Measurements from ENCODE around the gene PPP1R3F.
"Not testable (repeated sequence)": the region's sequence is repeated elsewhere in the genome, so short reads cannot be mapped to it uniquely, and the experiment has no call there.

DNA sequence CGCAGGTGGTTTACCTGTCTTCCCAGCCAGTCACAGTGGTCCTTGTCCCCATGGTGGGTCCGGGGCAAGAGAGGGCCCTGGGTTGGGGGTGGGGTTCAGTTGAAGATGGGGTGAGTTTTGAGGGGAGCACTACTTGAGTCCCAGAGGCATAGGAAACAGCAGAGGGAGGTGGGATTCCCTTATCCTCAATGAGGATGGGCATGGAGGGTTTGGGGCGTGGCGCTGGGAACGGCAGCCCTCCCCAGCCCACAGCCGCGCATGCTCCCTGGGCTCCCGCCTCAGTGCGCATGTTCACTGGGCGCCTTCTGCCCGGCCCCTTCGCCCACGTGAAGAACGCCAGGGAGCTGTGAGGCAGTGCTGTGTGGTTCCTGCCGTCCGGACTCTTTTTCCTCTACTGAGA, 61.7 kb downstream of the PPP1R3F start, which contains the start of gene GAGE13:
- TF ChIP-seq, protein P1, sequence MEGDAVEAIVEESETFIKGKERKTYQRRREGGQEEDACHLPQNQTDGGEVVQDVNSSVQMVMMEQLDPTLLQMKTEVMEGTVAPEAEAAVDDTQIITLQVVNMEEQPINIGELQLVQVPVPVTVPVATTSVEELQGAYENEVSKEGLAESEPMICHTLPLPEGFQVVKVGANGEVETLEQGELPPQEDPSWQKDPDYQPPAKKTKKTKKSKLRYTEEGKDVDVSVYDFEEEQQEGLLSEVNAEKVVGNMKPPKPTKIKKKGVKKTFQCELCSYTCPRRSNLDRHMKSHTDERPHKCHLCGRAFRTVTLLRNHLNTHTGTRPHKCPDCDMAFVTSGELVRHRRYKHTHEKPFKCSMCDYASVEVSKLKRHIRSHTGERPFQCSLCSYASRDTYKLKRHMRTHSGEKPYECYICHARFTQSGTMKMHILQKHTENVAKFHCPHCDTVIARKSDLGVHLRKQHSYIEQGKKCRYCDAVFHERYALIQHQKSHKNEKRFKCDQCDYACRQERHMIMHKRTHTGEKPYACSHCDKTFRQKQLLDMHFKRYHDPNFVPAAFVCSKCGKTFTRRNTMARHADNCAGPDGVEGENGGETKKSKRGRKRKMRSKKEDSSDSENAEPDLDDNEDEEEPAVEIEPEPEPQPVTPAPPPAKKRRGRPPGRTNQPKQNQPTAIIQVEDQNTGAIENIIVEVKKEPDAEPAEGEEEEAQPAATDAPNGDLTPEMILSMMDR (IDR thresholded peaks at IDR 0.05; ENCODE audit: insufficient read depth, low read length): not testable (repeated sequence)
- TF ChIP-seq POLR2AphosphoS5 (IDR thresholded peaks at IDR 0.05; ENCODE audit: low read depth): not testable (repeated sequence)
- TF ChIP-seq, protein P2, sequence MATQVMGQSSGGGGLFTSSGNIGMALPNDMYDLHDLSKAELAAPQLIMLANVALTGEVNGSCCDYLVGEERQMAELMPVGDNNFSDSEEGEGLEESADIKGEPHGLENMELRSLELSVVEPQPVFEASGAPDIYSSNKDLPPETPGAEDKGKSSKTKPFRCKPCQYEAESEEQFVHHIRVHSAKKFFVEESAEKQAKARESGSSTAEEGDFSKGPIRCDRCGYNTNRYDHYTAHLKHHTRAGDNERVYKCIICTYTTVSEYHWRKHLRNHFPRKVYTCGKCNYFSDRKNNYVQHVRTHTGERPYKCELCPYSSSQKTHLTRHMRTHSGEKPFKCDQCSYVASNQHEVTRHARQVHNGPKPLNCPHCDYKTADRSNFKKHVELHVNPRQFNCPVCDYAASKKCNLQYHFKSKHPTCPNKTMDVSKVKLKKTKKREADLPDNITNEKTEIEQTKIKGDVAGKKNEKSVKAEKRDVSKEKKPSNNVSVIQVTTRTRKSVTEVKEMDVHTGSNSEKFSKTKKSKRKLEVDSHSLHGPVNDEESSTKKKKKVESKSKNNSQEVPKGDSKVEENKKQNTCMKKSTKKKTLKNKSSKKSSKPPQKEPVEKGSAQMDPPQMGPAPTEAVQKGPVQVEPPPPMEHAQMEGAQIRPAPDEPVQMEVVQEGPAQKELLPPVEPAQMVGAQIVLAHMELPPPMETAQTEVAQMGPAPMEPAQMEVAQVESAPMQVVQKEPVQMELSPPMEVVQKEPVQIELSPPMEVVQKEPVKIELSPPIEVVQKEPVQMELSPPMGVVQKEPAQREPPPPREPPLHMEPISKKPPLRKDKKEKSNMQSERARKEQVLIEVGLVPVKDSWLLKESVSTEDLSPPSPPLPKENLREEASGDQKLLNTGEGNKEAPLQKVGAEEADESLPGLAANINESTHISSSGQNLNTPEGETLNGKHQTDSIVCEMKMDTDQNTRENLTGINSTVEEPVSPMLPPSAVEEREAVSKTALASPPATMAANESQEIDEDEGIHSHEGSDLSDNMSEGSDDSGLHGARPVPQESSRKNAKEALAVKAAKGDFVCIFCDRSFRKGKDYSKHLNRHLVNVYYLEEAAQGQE (IDR thresholded peaks at IDR 0.05; ENCODE audit: insufficient replicate concordance, low read depth): not testable (repeated sequence)

Data from HL-60 (cell line).